Osteocyte (in vitro differentiated cells): ENCODE results near the gene LRP1B. TPM values are rescaled to one million over a fixed set of nuclear protein-coding genes. Genes with fewer than 3 reads are reported as not detected.

Source experiments
- DNase-seq: peaks from one replicate; pipeline ENCODE4 v3.0.0; 2021; ENCODE audit warnings: mixed read lengths; ENCODE audit not compliant: unreplicated experiment; ENCODE audit errors: extremely low spot score
- H3K27ac Mint-ChIP-seq: one replicate; pipeline ENCODE4 v1.8.0; 2021; ENCODE audit warnings: mild to moderate bottlenecking, mixed read lengths; ENCODE audit not compliant: unreplicated experiment
- H3K27me3 Mint-ChIP-seq: one replicate; pipeline ENCODE4 v1.8.0; 2021; ENCODE audit warnings: mixed read lengths; ENCODE audit not compliant: unreplicated experiment
- H3K36me3 Mint-ChIP-seq: one replicate; pipeline ENCODE4 v1.8.0; 2021; ENCODE audit warnings: mixed read lengths; ENCODE audit not compliant: unreplicated experiment
- H3K4me1 Mint-ChIP-seq: one replicate; pipeline ENCODE4 v1.8.0; 2021; ENCODE audit warnings: mixed read lengths; ENCODE audit not compliant: unreplicated experiment
- H3K4me3 Mint-ChIP-seq: one replicate; pipeline ENCODE4 v1.8.0; 2021; ENCODE audit warnings: mild to moderate bottlenecking, moderate library complexity, mixed read lengths; ENCODE audit not compliant: unreplicated experiment
- H3K9me3 Mint-ChIP-seq: one replicate; pipeline ENCODE4 v1.8.0; 2021; ENCODE audit warnings: mixed read lengths; ENCODE audit not compliant: unreplicated experiment
- total RNA-seq: library from RNA; stranded (reverse); gene quantifications from 2 replicates; pipeline ENCODE4 v1.2.1, GENCODE V29; 2021
- TF ChIP-seq, protein P1 (sequence below): fragments of 200-600 bp; sonication (generic); IDR thresholded peaks from 2 replicates; pipeline ENCODE4 v1.5.0; 2021; ENCODE audit warnings: antibody characterized with exemption, mild to moderate bottlenecking, moderate library complexity

The LRP1B gene
- total RNA-seq, 1 donor from 2014 or later, result 3.6 TPM

DNA sequence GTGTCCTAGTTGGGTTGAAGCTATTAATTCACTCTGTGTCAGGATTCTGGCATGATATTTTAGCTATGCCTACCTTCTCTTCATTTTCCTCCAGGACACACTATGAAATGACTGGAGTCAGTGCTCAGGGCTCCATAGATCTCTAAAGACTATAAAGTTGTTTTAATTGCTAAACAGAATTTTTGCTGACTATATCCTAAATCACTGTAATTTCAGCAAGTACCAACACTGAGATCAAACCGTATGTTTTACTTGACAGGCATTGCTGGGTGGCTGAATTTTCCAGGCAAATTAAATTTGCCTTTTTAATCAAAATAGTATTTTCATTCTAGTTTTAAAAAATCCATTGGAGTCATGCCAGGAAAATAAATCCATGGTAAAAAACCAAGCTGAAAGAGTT lies 138.1 kb downstream of the LRP1B start:
- DNase-seq, result no peak
- H3K36me3 Mint-ChIP-seq, result no peaks in the 10 kb centered on the region
- TF ChIP-seq, protein P1, sequence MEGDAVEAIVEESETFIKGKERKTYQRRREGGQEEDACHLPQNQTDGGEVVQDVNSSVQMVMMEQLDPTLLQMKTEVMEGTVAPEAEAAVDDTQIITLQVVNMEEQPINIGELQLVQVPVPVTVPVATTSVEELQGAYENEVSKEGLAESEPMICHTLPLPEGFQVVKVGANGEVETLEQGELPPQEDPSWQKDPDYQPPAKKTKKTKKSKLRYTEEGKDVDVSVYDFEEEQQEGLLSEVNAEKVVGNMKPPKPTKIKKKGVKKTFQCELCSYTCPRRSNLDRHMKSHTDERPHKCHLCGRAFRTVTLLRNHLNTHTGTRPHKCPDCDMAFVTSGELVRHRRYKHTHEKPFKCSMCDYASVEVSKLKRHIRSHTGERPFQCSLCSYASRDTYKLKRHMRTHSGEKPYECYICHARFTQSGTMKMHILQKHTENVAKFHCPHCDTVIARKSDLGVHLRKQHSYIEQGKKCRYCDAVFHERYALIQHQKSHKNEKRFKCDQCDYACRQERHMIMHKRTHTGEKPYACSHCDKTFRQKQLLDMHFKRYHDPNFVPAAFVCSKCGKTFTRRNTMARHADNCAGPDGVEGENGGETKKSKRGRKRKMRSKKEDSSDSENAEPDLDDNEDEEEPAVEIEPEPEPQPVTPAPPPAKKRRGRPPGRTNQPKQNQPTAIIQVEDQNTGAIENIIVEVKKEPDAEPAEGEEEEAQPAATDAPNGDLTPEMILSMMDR, result no peak
- no peak overlapping the region for H3K27ac Mint-ChIP-seq
- no peaks in the 10 kb centered on the region for H3K27me3 Mint-ChIP-seq
- H3K9me3 Mint-ChIP-seq, result peaks cover 3% of the 10 kb centered on the region
- H3K4me1 Mint-ChIP-seq, result no peaks in the 10 kb centered on the region
- H3K4me3 Mint-ChIP-seq, result no peak overlapping the region

- Mint-ChIP-seq H3K36me3 (no peaks in the 10 kb centered on the region), H3K4me1 (no peaks in the 10 kb centered on the region), H3K27ac (no peak overlapping the region), H3K4me3 (no peak overlapping the region), H3K9me3 (no peaks in the 10 kb centered on the region), H3K27me3 (no peaks in the 10 kb centered on the region)
- no peak for DNase-seq
- TF ChIP-seq, protein P1, result no peak
Measured at GRCh38 chr2:141968433-141968832, 162.4 kb downstream of the LRP1B start.

- TF ChIP-seq, protein P1, result no peak
- Mint-ChIP-seq H3K27ac (no peak overlapping the region), H3K4me1 (no peaks in the 10 kb centered on the region), H3K27me3 (no peaks in the 10 kb centered on the region), H3K9me3 (no peaks in the 10 kb centered on the region), H3K4me3 (no peak overlapping the region), H3K36me3 (no peaks in the 10 kb centered on the region)
- no peak for DNase-seq
Measured at GRCh38 chr2:141967980-141968379, 162.8 kb downstream of the LRP1B start.

DNA sequence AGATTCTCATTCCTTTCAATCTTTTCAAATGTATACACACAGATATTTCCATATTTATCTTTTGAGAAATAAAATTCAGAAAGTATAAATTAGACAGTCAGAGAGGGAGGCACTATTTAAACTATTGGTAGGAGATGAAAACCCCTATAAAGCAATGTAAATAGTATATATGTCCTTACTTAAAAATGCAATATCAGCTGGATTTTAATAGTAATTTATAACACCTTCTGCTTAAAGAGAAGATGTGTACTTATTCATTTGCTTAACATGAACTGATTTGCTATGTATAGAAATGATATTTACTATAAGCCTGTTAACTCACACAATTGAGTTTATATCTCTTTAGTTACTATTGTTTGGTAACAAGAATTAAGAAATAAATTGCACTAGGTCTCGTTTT lies 163.3 kb downstream of the LRP1B start:
- TF ChIP-seq, protein P1, result no peak
- H3K9me3 Mint-ChIP-seq, result no peaks in the 10 kb centered on the region
- no peak overlapping the region for H3K27ac Mint-ChIP-seq
- no peak for DNase-seq
- no peaks in the 10 kb centered on the region for H3K36me3 Mint-ChIP-seq
- H3K4me3 Mint-ChIP-seq, result no peak overlapping the region
- no peaks in the 10 kb centered on the region for H3K4me1 Mint-ChIP-seq
- no peaks in the 10 kb centered on the region for H3K27me3 Mint-ChIP-seq

GRCh38 chr2:141959941-141960340 lies 170.9 kb downstream of the LRP1B start:
- Mint-ChIP-seq H3K9me3 (no peaks in the 10 kb centered on the region), H3K36me3 (no peaks in the 10 kb centered on the region), H3K27me3 (no peaks in the 10 kb centered on the region), H3K4me3 (no peak overlapping the region), H3K27ac (no peak overlapping the region), H3K4me1 (no peaks in the 10 kb centered on the region)
- TF ChIP-seq, protein P1, result no peak
- no peak for DNase-seq
